Keratinocyte (primary cell): ENCODE measurements around the gene ATP11A. TPM values are rescaled to one million over a fixed set of nuclear protein-coding genes. Genes with fewer than 3 reads are reported as not detected.

Experiments used
- DNase-seq: peaks from one replicate; pipeline ENCODE4 v3.0.0-alpha.2; 2011; ENCODE audit warnings: low read depth, missing footprints, low spot score
- FAIRE-seq: peaks from 2 replicates; lab custom pipeline; 2011; peaks lifted over from hg19 to GRCh38; lab: Jason Lieb, UNC
- H2AFZ ChIP-seq: 2 replicates; pipeline ENCODE4 v1.6.0; 2012; ENCODE audit warnings: low read length, control low read depth, inconsistent platforms; ENCODE audit not compliant: control insufficient read depth
- H3K27ac ChIP-seq: 2 replicates; pipeline ENCODE4 v1.5.1; 2011; ENCODE audit warnings: low read length; ENCODE audit not compliant: control insufficient read depth, insufficient read depth
- H3K27me3 ChIP-seq: 3 replicates; pipeline ENCODE4 v1.6.0; 2011; ENCODE audit warnings: low read length; ENCODE audit not compliant: control insufficient read depth, insufficient read depth; ENCODE audit errors: extremely low read depth
- H3K36me3 ChIP-seq, 2 experiments: 2 replicates in 1 of 2; 3 replicates in 1 of 2; pipeline ENCODE4 v1.5.1; 2011; ENCODE audit warnings: low read length in 2 of 2, mild to moderate bottlenecking in 1 of 2; ENCODE audit not compliant: control insufficient read depth in 2 of 2, insufficient read depth in 2 of 2; ENCODE audit errors: extremely low read depth in 1 of 2
- H3K4me1 ChIP-seq: 3 replicates; pipeline ENCODE4 v1.5.1; 2011; ENCODE audit warnings: low read length; ENCODE audit not compliant: control insufficient read depth, insufficient read depth; ENCODE audit errors: extremely low read depth
- H3K4me2 ChIP-seq: 3 replicates; pipeline ENCODE4 v1.6.0; 2011; ENCODE audit warnings: low read depth, low read length; ENCODE audit not compliant: control insufficient read depth, insufficient read depth; ENCODE audit errors: extremely low read depth
- H3K4me3 ChIP-seq, 3 experiments: fragments of 200-600 bp in 1 of 3; sonication (generic) in 1 of 3; 2 replicates in 2 of 3; 3 replicates in 1 of 3; pipeline ENCODE4 v1.5.1; 2011 to 2016; ENCODE audit warnings: low read length in 3 of 3, mild to moderate bottlenecking in 3 of 3, control low read depth in 2 of 3, inconsistent platforms in 1 of 3, low read depth in 1 of 3, mixed read lengths in 1 of 3, mixed run types in 1 of 3, moderate library complexity in 1 of 3; ENCODE audit not compliant: control insufficient read depth in 2 of 3, insufficient read depth in 2 of 3; ENCODE audit errors: extremely low read depth in 1 of 3
- H3K79me2 ChIP-seq: 2 replicates; pipeline ENCODE4 v1.6.0; 2012; ENCODE audit warnings: low read length; ENCODE audit not compliant: control insufficient read depth, insufficient read depth
- H3K9ac ChIP-seq: 3 replicates; pipeline ENCODE4 v1.6.0; 2011; ENCODE audit warnings: low read length; ENCODE audit not compliant: control insufficient read depth, insufficient read depth; ENCODE audit errors: extremely low read depth
- H3K9me1 ChIP-seq: 3 replicates; pipeline ENCODE4 v1.6.0; 2011; ENCODE audit warnings: low read length; ENCODE audit not compliant: control insufficient read depth, insufficient read depth; ENCODE audit errors: extremely low read depth
- H3K9me3 ChIP-seq: 2 replicates; pipeline ENCODE4 v1.5.1; 2012; ENCODE audit warnings: low read depth, low read length; ENCODE audit not compliant: control insufficient read depth
- H4K20me1 ChIP-seq: 3 replicates; pipeline ENCODE4 v1.6.0; 2011; ENCODE audit warnings: low read length; ENCODE audit not compliant: control insufficient read depth, insufficient read depth; ENCODE audit errors: extremely low read depth
- EZH2 ChIP-seq: IDR thresholded peaks from one replicate; pipeline ENCODE4 v1.6.1; 2012; ENCODE audit warnings: inconsistent platforms, mild to moderate bottlenecking, low read length, moderate library complexity
- dilution Hi-C: fragments of 300-500 bp; cut with MboI; formaldehyde crosslinking; loops from one replicate; pipeline ENCODE4 v1.7.0; 2020; ENCODE audit warnings: low sequenced_read_pairs; ENCODE audit not compliant: extremely low pct_ligation_motif_present
- polyA plus RNA-seq, 5 experiments: library from polyadenylated mRNA; depleted of rRNA in 3 of 5; stranded (reverse) in 3 of 5; stranded (forward) in 1 of 5; unstranded in 1 of 5; fragments of >200 nt; gene quantifications; 1 replicate in 1 of 5; 2 replicates in 3 of 5; 3 replicates in 1 of 5; pipeline versions ENCODE4 v1.2.1 to v1.2.3, GENCODE V29; 2011 to 2012; ENCODE audit warnings: missing spikeins in 2 of 5, low read depth in 1 of 5, low replicate concordance in 1 of 5
- TF ChIP-seq, protein P1 (sequence below), 3 experiments: IDR thresholded peaks in 1 of 3; conservative IDR thresholded peaks in 1 of 3; optimal IDR thresholded peaks in 1 of 3; 2 replicates in 2 of 3; 3 replicates in 1 of 3; pipeline versions ENCODE3 to v1.5.1; 2011; ENCODE audit warnings: low read length in 3 of 3, mild to moderate bottlenecking in 3 of 3, moderate library complexity in 2 of 3, control low read depth in 1 of 3, inconsistent platforms in 1 of 3; ENCODE audit not compliant: insufficient read depth in 2 of 3; ENCODE audit errors: extremely low read depth in 1 of 3

The ATP11A gene
- polyA plus RNA-seq, 1 donor (not counting 4 experiments of a cell fraction or from before 2014, with no cell fraction given) = 4.3 TPM

DNA sequence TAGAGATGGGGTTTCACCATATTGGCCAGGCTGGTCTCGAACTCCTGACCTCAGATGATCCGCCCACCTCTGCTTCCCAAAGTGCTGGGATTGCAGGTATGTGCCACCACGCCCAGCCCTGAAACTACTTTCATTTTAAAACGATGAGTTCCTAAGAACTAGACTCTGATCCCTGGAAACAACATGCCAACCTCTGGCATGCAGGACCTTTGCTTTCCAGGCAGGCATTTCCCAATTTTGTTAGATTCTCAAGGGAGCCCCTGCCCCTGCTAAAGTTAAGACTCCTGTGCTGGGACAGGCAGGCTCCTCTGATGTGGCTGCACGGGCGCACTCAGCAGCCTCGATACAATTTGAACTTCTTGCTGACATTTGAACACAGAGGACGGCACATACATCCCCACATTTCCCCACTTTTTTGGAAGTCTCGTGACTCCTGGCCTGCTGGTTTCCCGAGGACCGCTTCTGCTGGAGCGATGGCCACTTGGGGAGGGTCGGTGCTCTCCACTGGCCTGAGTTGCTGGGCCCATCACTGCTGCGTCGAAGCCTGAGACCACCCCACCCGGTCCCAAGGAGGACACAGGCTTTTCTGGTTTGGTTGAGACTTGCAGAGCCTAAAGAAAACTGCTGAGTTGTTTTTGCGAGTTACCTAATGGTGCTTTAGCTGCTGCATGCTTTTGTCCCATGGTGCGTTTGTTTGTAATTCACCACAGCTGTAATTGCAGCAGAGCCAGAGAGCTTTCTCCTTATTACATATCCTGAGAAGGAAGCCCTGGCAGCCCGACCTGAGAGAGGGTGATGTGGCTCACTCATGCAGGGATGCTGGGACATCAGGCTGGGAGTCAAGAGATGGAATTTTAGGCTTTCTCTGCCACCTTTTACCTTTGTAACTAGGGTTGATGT, 8.2 kb downstream of the ATP11A start:
- dilution Hi-C loops = no loop called here
- FAIRE-seq (peak; percentile 29), DNase-seq (no peak)
- Histone ChIP-seq H3K79me2 (peaks cover 44% of the 10 kb centered on the region), H4K20me1 (no peaks in the 10 kb centered on the region), H3K9ac (no peak overlapping the region), H3K27me3 (no peaks in the 10 kb centered on the region), H3K36me3 (peaks cover 0 to 1% of the 10 kb centered on the region in 2 experiments), H3K9me3 (no peaks in the 10 kb centered on the region), H3K27ac (no peak overlapping the region), H3K4me1 (peaks cover 7% of the 10 kb centered on the region), H3K4me2 (peak overlapping the region; percentile 32), H3K4me3 (no peak overlapping the region), H3K9me1 (no peaks in the 10 kb centered on the region), H2AFZ (no peak overlapping the region)
- TF ChIP-seq EZH2 = no peak
- TF ChIP-seq, protein P1, sequence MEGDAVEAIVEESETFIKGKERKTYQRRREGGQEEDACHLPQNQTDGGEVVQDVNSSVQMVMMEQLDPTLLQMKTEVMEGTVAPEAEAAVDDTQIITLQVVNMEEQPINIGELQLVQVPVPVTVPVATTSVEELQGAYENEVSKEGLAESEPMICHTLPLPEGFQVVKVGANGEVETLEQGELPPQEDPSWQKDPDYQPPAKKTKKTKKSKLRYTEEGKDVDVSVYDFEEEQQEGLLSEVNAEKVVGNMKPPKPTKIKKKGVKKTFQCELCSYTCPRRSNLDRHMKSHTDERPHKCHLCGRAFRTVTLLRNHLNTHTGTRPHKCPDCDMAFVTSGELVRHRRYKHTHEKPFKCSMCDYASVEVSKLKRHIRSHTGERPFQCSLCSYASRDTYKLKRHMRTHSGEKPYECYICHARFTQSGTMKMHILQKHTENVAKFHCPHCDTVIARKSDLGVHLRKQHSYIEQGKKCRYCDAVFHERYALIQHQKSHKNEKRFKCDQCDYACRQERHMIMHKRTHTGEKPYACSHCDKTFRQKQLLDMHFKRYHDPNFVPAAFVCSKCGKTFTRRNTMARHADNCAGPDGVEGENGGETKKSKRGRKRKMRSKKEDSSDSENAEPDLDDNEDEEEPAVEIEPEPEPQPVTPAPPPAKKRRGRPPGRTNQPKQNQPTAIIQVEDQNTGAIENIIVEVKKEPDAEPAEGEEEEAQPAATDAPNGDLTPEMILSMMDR (optimal IDR thresholded peaks at IDR 0.05 in 1 of 3, IDR thresholded peaks at IDR 0.05 in 1 of 3, conservative IDR thresholded peaks at IDR 0.05 in 1 of 3; ENCODE audit: extremely low read depth in 1 of 3, insufficient read depth in 2 of 3, low read length in 3 of 3) = no peak

DNA sequence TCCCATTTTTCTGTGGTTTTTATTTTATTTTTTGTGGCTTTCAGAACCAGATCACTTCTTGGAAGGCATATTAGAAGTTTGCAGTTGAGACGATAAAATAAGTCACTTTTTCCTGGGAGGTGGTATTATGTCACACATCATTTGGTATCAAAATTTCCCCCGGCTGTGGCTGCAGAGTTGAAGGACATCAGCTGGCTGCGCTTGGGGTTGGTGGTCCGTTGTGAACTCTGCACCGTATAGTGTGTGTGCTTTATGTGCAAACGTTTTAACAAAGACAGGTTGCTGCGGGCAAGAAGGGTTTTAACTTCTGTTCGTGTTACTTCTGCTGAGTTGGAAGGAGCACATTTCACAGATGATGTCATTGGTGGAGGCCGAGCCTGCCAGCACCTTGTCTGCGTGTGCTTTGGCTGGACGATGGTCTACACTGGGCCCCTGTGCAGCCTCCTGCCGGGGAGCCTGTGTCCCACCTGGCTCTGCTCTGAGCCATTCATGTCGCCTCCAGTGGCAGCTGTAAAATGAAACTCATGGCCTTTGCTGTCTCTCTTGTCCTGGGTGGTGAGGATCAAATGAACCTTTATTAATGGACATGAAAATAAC, 9.6 kb downstream of the ATP11A start:
- Histone ChIP-seq H3K4me2 (no peak overlapping the region), H3K4me3 (no peak overlapping the region), H3K9me1 (no peaks in the 10 kb centered on the region), H3K79me2 (peaks cover 48% of the 10 kb centered on the region), H3K27me3 (no peaks in the 10 kb centered on the region), H3K9me3 (no peaks in the 10 kb centered on the region), H3K9ac (no peak overlapping the region), H2AFZ (no peak overlapping the region), H3K36me3 (peaks cover 0 to 1% of the 10 kb centered on the region in 2 experiments), H3K4me1 (no peaks in the 10 kb centered on the region), H4K20me1 (no peaks in the 10 kb centered on the region), H3K27ac (no peak overlapping the region)
- FAIRE-seq (no peak), DNase-seq (no peak)
- TF ChIP-seq EZH2 = no peak
- TF ChIP-seq, protein P1 (optimal IDR thresholded peaks at IDR 0.05 in 1 of 3, IDR thresholded peaks at IDR 0.05 in 1 of 3, conservative IDR thresholded peaks at IDR 0.05 in 1 of 3; ENCODE audit: extremely low read depth in 1 of 3, insufficient read depth in 2 of 3, low read length in 3 of 3) = no peak
- dilution Hi-C loops = no loop called here
